KMS-11 (cell line): ENCODE results near the gene PSMB7.

Experiments used
- H2AFZ ChIP-seq: fragments of 200-600 bp; sonication (generic); 2 replicates; pipeline ENCODE4 v1.6.1; 2016; ENCODE audit warnings: antibody characterized with exemption, mixed run types, low read depth
- H3K27ac ChIP-seq: fragments of 200-600 bp; sonication (generic); 2 replicates; pipeline ENCODE4 v1.6.1; 2016; ENCODE audit warnings: mild to moderate bottlenecking, mixed run types
- H3K27me3 ChIP-seq: fragments of 200-600 bp; sonication (generic); 2 replicates; pipeline ENCODE4 v1.6.1; 2017; ENCODE audit warnings: mild to moderate bottlenecking, low read depth, mixed run types, moderate library complexity; ENCODE audit not compliant: insufficient read depth
- H3K36me3 ChIP-seq: fragments of 200-600 bp; sonication (generic); 2 replicates; pipeline ENCODE4 v1.6.1; 2017; ENCODE audit warnings: mild to moderate bottlenecking, mixed run types; ENCODE audit not compliant: insufficient read depth
- H3K4me1 ChIP-seq: fragments of 200-600 bp; sonication (generic); 2 replicates; pipeline ENCODE4 v1.6.1; 2016; ENCODE audit warnings: mild to moderate bottlenecking, low read depth, mixed run types; ENCODE audit not compliant: poor library complexity, severe bottlenecking
- H3K4me2 ChIP-seq: fragments of 200-600 bp; sonication (generic); 2 replicates; pipeline ENCODE4 v1.7.0; 2016; ENCODE audit warnings: mild to moderate bottlenecking, mixed run types
- H3K4me3 ChIP-seq: fragments of 200-600 bp; sonication (generic); IDR thresholded peaks from 2 replicates; pipeline ENCODE4 v1.6.1; 2017; ENCODE audit warnings: low read depth, low read length, mixed read lengths; ENCODE audit not compliant: insufficient read depth
- H3K79me2 ChIP-seq: fragments of 200-600 bp; sonication (generic); 2 replicates; pipeline ENCODE4 v1.6.1; 2016; ENCODE audit warnings: low read depth, mixed run types; ENCODE audit not compliant: insufficient read depth
- H3K9ac ChIP-seq: fragments of 200-600 bp; sonication (generic); 2 replicates; pipeline ENCODE4 v1.6.1; 2016; ENCODE audit warnings: mild to moderate bottlenecking, mixed run types
- H4K20me1 ChIP-seq: fragments of 200-600 bp; sonication (generic); 2 replicates; pipeline ENCODE4 v1.6.1; 2016; ENCODE audit warnings: mild to moderate bottlenecking, mixed run types; ENCODE audit not compliant: insufficient read depth
- TF ChIP-seq, protein P1 (sequence below): fragments of 200-600 bp; sonication (generic); conservative IDR thresholded peaks from 2 replicates; pipeline ENCODE4 v1.6.1; 2017; ENCODE audit warnings: low read depth, mild to moderate bottlenecking, antibody characterized with exemption, low read length, moderate library complexity, mixed read lengths

PSMB7 gene

DNA sequence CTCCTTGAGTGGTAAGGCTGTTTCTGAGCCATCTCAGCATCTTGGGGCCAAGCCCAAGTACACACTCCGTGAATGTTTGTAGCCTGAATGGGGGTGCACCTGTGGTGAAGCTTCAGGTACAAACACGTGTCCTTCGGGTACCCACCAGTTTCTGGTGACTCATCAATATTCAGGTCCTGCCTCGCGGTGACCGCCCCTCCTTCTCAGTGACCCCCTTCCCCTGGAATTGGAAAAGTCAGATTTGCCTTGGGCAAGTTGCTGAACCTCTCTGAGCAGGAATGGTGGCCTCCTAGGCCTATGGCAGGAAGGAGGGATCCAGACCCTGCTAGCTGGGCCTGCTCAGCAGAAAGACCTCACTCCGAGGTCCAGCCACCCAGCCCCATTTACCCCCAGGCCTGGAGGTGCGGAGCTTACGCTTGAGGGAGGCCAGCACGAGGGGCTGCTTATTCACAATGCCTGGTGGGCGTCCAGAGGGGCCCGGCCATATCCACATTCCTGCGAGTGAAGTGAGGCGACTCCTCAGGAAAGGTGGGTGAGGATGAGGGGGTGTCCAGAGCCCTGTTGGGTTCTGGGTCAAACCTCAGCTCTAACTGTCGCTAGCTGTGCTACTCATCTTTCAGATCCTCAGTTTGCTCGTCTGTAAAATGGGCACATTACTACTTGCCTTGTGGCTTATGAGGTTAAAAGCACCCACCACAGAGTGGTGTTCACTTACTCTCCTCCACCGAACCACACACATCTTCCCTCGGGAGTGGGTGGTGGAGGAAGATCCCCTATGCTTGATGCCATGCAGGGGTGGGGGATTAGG, 42.0 kb upstream of the PSMB7 start:
- H3K4me2 ChIP-seq, result no peak overlapping the region
- no peaks in the 10 kb centered on the region for H4K20me1 ChIP-seq
- no peaks in the 10 kb centered on the region for H3K4me1 ChIP-seq
- H3K9ac ChIP-seq, result no peak overlapping the region
- no peaks in the 10 kb centered on the region for H3K27me3 ChIP-seq
- no peak overlapping the region for H2AFZ ChIP-seq
- H3K36me3 ChIP-seq, result no peaks in the 10 kb centered on the region
- no peaks in the 10 kb centered on the region for H3K79me2 ChIP-seq
- H3K27ac ChIP-seq, result no peak overlapping the region
- H3K4me3 ChIP-seq, result no peak overlapping the region
- TF ChIP-seq, protein P1, sequence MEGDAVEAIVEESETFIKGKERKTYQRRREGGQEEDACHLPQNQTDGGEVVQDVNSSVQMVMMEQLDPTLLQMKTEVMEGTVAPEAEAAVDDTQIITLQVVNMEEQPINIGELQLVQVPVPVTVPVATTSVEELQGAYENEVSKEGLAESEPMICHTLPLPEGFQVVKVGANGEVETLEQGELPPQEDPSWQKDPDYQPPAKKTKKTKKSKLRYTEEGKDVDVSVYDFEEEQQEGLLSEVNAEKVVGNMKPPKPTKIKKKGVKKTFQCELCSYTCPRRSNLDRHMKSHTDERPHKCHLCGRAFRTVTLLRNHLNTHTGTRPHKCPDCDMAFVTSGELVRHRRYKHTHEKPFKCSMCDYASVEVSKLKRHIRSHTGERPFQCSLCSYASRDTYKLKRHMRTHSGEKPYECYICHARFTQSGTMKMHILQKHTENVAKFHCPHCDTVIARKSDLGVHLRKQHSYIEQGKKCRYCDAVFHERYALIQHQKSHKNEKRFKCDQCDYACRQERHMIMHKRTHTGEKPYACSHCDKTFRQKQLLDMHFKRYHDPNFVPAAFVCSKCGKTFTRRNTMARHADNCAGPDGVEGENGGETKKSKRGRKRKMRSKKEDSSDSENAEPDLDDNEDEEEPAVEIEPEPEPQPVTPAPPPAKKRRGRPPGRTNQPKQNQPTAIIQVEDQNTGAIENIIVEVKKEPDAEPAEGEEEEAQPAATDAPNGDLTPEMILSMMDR, result no peak

DNA sequence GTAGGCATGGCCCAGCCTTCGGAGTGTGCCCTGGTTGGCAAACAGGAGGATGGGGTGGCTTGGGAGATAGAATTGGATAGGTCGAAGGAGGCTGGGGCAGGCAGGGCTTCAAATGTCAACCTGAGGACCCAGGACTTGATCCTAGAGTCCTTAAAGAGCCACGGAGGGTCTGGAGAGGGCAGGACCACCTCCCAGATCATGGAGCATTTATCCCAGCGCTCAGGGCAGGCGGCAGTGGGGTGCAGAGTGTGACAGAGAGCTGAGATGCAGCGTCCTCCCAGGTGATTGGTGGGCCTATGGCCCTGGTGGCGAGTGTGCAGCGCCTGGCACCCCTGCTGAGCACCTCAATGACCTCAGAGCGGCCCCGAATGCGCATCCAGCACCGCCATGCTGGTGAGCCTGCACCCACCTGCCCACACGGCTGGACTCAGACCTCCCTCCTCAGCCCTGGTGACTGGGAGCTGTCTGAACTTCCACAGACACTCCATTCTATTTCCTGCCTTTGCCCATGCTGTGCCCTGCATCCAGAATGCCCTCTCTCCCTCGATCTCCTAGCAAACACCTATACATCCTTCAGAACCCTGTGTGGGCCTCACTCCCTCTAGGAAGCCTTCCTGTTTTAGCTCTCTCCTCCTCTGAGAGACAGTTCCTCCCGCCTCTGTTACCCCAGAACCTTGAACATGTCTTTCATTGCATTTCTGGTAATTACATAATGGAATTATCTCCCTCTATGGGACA, 41.3 kb upstream of the PSMB7 start:
- no peaks in the 10 kb centered on the region for H3K36me3 ChIP-seq
- no peak overlapping the region for H3K27ac ChIP-seq
- H3K27me3 ChIP-seq, result peaks cover under 1% of the 10 kb centered on the region; the same call in 1 of the 2 replicates
- no peak overlapping the region for H3K9ac ChIP-seq
- no peaks in the 10 kb centered on the region for H4K20me1 ChIP-seq
- H2AFZ ChIP-seq, result no peak overlapping the region
- no peaks in the 10 kb centered on the region for H3K79me2 ChIP-seq
- H3K4me3 ChIP-seq, result no peak overlapping the region
- TF ChIP-seq, protein P1, result no peak
- no peaks in the 10 kb centered on the region for H3K4me1 ChIP-seq
- H3K4me2 ChIP-seq, result no peak overlapping the region

DNA sequence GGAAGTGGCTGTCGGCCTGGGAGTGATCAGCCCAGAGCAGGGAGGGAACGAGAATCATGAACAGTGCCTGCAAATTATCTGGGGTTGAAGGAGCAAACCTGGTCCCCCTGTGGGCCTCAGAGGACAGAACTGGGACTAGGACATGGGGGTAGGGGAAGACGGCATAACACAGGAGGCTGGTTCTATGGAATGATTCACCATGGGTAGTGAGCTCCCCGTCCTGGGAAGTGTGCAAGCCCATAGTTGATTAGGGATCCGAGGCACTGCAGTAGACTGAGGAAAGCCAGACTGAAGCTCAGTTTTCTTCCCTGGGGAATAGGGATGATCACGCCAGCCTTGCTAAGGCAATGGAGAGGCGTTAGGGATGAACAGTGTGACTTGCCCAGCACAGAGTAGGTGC, 40.6 kb upstream of the PSMB7 start:
- peaks cover 6% of the 10 kb centered on the region; the same call in 1 of the 2 replicates for H3K27me3 ChIP-seq
- H4K20me1 ChIP-seq, result no peaks in the 10 kb centered on the region
- no peak overlapping the region for H3K4me3 ChIP-seq
- H3K4me1 ChIP-seq, result no peaks in the 10 kb centered on the region
- no peaks in the 10 kb centered on the region for H3K79me2 ChIP-seq
- H3K27ac ChIP-seq, result no peak overlapping the region
- TF ChIP-seq, protein P1, result no peak
- no peaks in the 10 kb centered on the region for H3K36me3 ChIP-seq
- no peak overlapping the region for H3K9ac ChIP-seq
- H3K4me2 ChIP-seq, result no peak overlapping the region
- H2AFZ ChIP-seq, result no peak overlapping the region

DNA sequence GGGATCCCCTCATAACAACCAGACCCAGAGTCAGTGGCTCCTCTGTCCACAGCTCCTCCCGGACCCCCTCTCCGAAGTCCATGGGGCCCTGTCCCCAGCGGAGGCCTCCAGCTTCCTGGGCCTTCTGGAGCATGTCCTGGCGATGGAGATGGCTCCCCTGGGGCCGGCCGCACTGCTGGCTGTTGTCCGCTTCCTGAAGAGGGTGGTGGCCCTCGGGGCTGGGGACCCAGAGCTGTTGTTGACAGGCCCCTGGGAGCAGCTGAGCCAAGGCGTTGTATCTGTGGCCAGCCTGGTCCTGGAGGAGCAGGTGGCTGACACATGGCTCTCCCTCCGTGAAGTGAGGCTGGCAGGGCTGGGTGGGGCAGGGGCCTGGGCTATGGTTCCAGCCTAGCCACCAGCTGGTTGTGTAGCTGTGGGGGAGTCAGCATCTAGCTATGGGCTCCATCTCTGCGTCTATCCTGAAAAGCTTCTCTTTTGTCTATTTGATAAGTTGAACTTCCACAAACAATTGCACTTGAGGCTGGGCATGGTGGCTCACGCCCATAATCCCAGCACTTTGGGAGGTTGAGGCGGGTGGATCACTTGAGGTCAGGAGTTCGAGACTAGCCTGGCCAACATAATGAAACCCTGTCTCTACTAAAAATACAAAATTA, 39.7 kb upstream of the PSMB7 start:
- TF ChIP-seq, protein P1, result no peak
- no peaks in the 10 kb centered on the region for H4K20me1 ChIP-seq
- H3K4me2 ChIP-seq, result no peak overlapping the region
- H3K4me3 ChIP-seq, result no peak overlapping the region
- no peaks in the 10 kb centered on the region for H3K79me2 ChIP-seq
- no peaks in the 10 kb centered on the region for H3K36me3 ChIP-seq
- no peak overlapping the region for H2AFZ ChIP-seq
- H3K4me1 ChIP-seq, result no peaks in the 10 kb centered on the region
- no peak overlapping the region for H3K9ac ChIP-seq
- no peak overlapping the region for H3K27ac ChIP-seq
- H3K27me3 ChIP-seq, result peaks cover 6% of the 10 kb centered on the region; the same call in 1 of the 2 replicates
